NCI-H1105 treated with DMSO at 0.1 percent for 48 hours (cell line): ENCODE data around the gene TTC22.

Source experiments
- DNase-seq: peaks from one replicate; lab custom pipeline; 2025; lab: John Stamatoyannopoulos, UW

Gene TTC22

GRCh38 chr1:54800899-54801759, at the start of gene TTC22:
Gene TTC22 (minus strand): TSS chr1:54801323. CDS start chr1:54801163, 160 bp downstream.
- no peak for DNase-seq

- DNase-seq = no peak
Observed at GRCh38 chr1:54850737-54851136, 49.6 kb upstream of the TTC22 start.

GRCh38 chr1:54850069-54850730, 49.1 kb upstream of the TTC22 start:
- no peak for DNase-seq

GRCh38 chr1:54849219-54850068, 48.3 kb upstream of the TTC22 start:
- DNase-seq = no peak

GRCh38 chr1:54848134-54848948, 47.2 kb upstream of the TTC22 start:
- DNase-seq = no peak

GRCh38 chr1:54846716-54847284, 45.7 kb upstream of the TTC22 start:
- DNase-seq = no peak

GRCh38 chr1:54846301-54846700, 45.2 kb upstream of the TTC22 start:
- DNase-seq = no peak

- DNase-seq = no peak
Observed at GRCh38 chr1:54845772-54846171, 44.6 kb upstream of the TTC22 start.

- DNase-seq = no peak
Observed at GRCh38 chr1:54844564-54844963, 43.4 kb upstream of the TTC22 start.

- DNase-seq = no peak
Observed at GRCh38 chr1:54843449-54843848, 42.3 kb upstream of the TTC22 start.

- no peak for DNase-seq
Observed at GRCh38 chr1:54842963-54843362, 41.8 kb upstream of the TTC22 start.

- no peak for DNase-seq
Observed at GRCh38 chr1:54842206-54842915, 41.2 kb upstream of the TTC22 start.

- no peak for DNase-seq
Observed at GRCh38 chr1:54839824-54840223, 38.7 kb upstream of the TTC22 start.

- no peak for DNase-seq
Observed at GRCh38 chr1:54838565-54839180, 37.5 kb upstream of the TTC22 start.

- no peak for DNase-seq
Observed at GRCh38 chr1:54837002-54837853, 36.1 kb upstream of the TTC22 start.

GRCh38 chr1:54836594-54836993, 35.5 kb upstream of the TTC22 start:
- DNase-seq = no peak

- peak; percentile 26 for DNase-seq
Observed at GRCh38 chr1:54835970-54836369, 34.8 kb upstream of the TTC22 start.

- DNase-seq = no peak
Observed at GRCh38 chr1:54835131-54835898, 34.2 kb upstream of the TTC22 start.
